Activated naive CD4-positive, alpha-beta T cell treated with anti-CD3 and anti-CD28 coated beads, Interleukin-2, amount 10 ng/mL, durations not matched to agents 7 days and 5 days (primary cell): ENCODE results near the gene BBLN.
A peak's percentile ranks its signal among the peaks of the same experiment; 100 is the strongest.
"Not testable (repeated sequence)": the region's sequence is repeated elsewhere in the genome, so short reads cannot be mapped to it uniquely, and the experiment has no call there.

ENCODE experiments used
- CTCF ChIA-PET: fragments of 350-600 bp; sonication (Branson Sonifier 250); formaldehyde crosslinking; loops from one replicate; lab custom pipeline; 2021; ENCODE audit warnings: antibody characterized with exemption; lab: Charles Lee
- DNase-seq: peaks from one replicate; pipeline ENCODE4 v3.0.0-alpha.2; 2020
- H3K27ac Mint-ChIP-seq: one replicate; pipeline ENCODE4 v1.8.0; 2021; ENCODE audit warnings: mild to moderate bottlenecking, moderate library complexity, mixed read lengths
- H3K27me3 Mint-ChIP-seq: one replicate; pipeline ENCODE4 v1.8.0; 2021; ENCODE audit warnings: mild to moderate bottlenecking, mixed read lengths
- H3K36me3 Mint-ChIP-seq: one replicate; pipeline ENCODE4 v1.8.0; 2021; ENCODE audit warnings: mixed read lengths
- H3K4me1 Mint-ChIP-seq: one replicate; pipeline ENCODE4 v1.8.0; 2021; ENCODE audit warnings: mixed read lengths
- H3K4me3 Mint-ChIP-seq: one replicate; pipeline ENCODE4 v1.8.0; 2021; ENCODE audit warnings: mild to moderate bottlenecking, moderate library complexity, mixed read lengths
- H3K9me3 Mint-ChIP-seq: one replicate; pipeline ENCODE4 v1.8.0; 2021; ENCODE audit warnings: mixed read lengths

The BBLN gene

GRCh38 chr9:128159784-128160602 lies at the start of gene BBLN:
TSS of gene BBLN (plus strand) at chr9:128160265. CDS start at chr9:128160408, 143 bp downstream.
- Mint-ChIP-seq H3K27ac (peak within 1 kb of the TSS; percentile 93), H3K4me3 (peak within 1 kb of the TSS; percentile 78), H3K4me1 (peaks cover 24% of the 10 kb centered on the region), H3K36me3 (peaks cover 19% of the 10 kb centered on the region), H3K27me3 (peaks cover 4% of the 10 kb centered on the region), H3K9me3 (no peaks in the 10 kb centered on the region)
- CTCF ChIA-PET = interaction anchor here (0.6 to 1.9 kb wide), 7 partner anchors 10 to 250 kb away, joined by 3 to 5 read pairs (median 4); partner anchors contain the start of gene CIZ1
- DNase-seq = peak; percentile 95

- not testable (repeated sequence) for H3K27ac Mint-ChIP-seq, H3K9me3 Mint-ChIP-seq, H3K27me3 Mint-ChIP-seq, DNase-seq, H3K4me3 Mint-ChIP-seq, H3K4me1 Mint-ChIP-seq
- H3K36me3 Mint-ChIP-seq = peaks cover 21% of the 10 kb centered on the region
- CTCF ChIA-PET = interaction anchor here (1.5 kb wide), 1 partner anchor 13 kb away, joined by 6 read pairs; no protein-coding TSS in a partner anchor
Observed at GRCh38 chr9:128111726-128112125, 48.3 kb upstream of the BBLN start.

- Mint-ChIP-seq H3K27me3 (no peaks in the 10 kb centered on the region), H3K36me3 (peaks cover 12% of the 10 kb centered on the region), H3K27ac (peak overlapping the region; percentile 3), H3K4me1 (peaks cover 8% of the 10 kb centered on the region), H3K9me3 (no peaks in the 10 kb centered on the region), H3K4me3 (no peak overlapping the region)
- no peak for DNase-seq
- CTCF ChIA-PET = interaction anchor here (1.4 to 1.6 kb wide), 2 partner anchors 11 to 16 kb away, joined by 5 read pairs; no protein-coding TSS in a partner anchor
Observed at GRCh38 chr9:128113526-128114325, 46.3 kb upstream of the BBLN start.

GRCh38 chr9:128114326-128115186 lies 45.5 kb upstream of the BBLN start:
- Mint-ChIP-seq H3K9me3 (no peaks in the 10 kb centered on the region), H3K27ac (no peak overlapping the region), H3K27me3 (no peaks in the 10 kb centered on the region), H3K4me3 (no peak overlapping the region), H3K4me1 (peaks cover 8% of the 10 kb centered on the region), H3K36me3 (peaks cover 10% of the 10 kb centered on the region)
- no peak for DNase-seq
- CTCF ChIA-PET = interaction anchor here (1.3 to 1.6 kb wide), 4 partner anchors 10 to 171 kb away, joined by 3 to 6 read pairs (median 5); no protein-coding TSS in a partner anchor

- CTCF ChIA-PET = interaction anchor here (0.9 to 1.6 kb wide), 11 partner anchors 11 to 173 kb away, joined by 3 to 6 read pairs (median 3); no protein-coding TSS in a partner anchor
- no peak for DNase-seq
- Mint-ChIP-seq H3K9me3 (no peaks in the 10 kb centered on the region), H3K27me3 (no peaks in the 10 kb centered on the region), H3K4me1 (peaks cover 8% of the 10 kb centered on the region), H3K36me3 (peaks cover 7% of the 10 kb centered on the region), H3K27ac (no peak overlapping the region), H3K4me3 (no peak overlapping the region)
Observed at GRCh38 chr9:128115187-128116103, 44.6 kb upstream of the BBLN start.

GRCh38 chr9:128116104-128117083 lies 43.7 kb upstream of the BBLN start:
- CTCF ChIA-PET = interaction anchor here (0.8 to 2.2 kb wide), 16 partner anchors 9 to 208 kb away, joined by 3 to 22 read pairs (median 4); no protein-coding TSS in a partner anchor
- H3K4me3 Mint-ChIP-seq = no peak overlapping the region
- DNase-seq = no peak

GRCh38 chr9:128117613-128118471 lies 42.2 kb upstream of the BBLN start:
- peaks cover 8% of the 10 kb centered on the region for H3K36me3 Mint-ChIP-seq
- peak; percentile 97 for DNase-seq
- H3K27me3 Mint-ChIP-seq = no peaks in the 10 kb centered on the region
- no peak overlapping the region for H3K4me3 Mint-ChIP-seq
- H3K9me3 Mint-ChIP-seq = no peaks in the 10 kb centered on the region
- no peak overlapping the region for H3K27ac Mint-ChIP-seq
- H3K4me1 Mint-ChIP-seq = peaks cover 8% of the 10 kb centered on the region
- CTCF ChIA-PET = interaction anchor here (0.5 to 2.2 kb wide), 42 partner anchors 8 to 433 kb away, joined by 3 to 26 read pairs (median 4); partner anchors contain the start of genes NAIF1 and PTGES2

More at GRCh38 chr9:128116104-128117083, 43.7 kb upstream of the BBLN start:
- Mint-ChIP-seq H3K9me3 (no peaks in the 10 kb centered on the region), H3K27ac (no peak overlapping the region), H3K4me1 (peaks cover 8% of the 10 kb centered on the region), H3K36me3 (peaks cover 7% of the 10 kb centered on the region), H3K27me3 (no peaks in the 10 kb centered on the region)

GRCh38 chr9:128118472-128118857 lies 41.6 kb upstream of the BBLN start:
- Mint-ChIP-seq H3K27ac (no peak overlapping the region), H3K4me3 (no peak overlapping the region)

GRCh38 chr9:128118971-128119665 lies 40.9 kb upstream of the BBLN start:
- Mint-ChIP-seq H3K4me3 (no peak overlapping the region), H3K27ac (no peak overlapping the region), H3K36me3 (peaks cover 6% of the 10 kb centered on the region), H3K27me3 (no peaks in the 10 kb centered on the region), H3K4me1 (peaks cover 8% of the 10 kb centered on the region), H3K9me3 (no peaks in the 10 kb centered on the region)
- DNase-seq = no peak
- CTCF ChIA-PET = interaction anchor here (0.7 to 1.0 kb wide), 2 partner anchors 42 to 85 kb away, joined by 3 read pairs; no protein-coding TSS in a partner anchor

More at GRCh38 chr9:128118472-128118857, 41.6 kb upstream of the BBLN start:
- Mint-ChIP-seq H3K4me1 (peaks cover 8% of the 10 kb centered on the region), H3K9me3 (no peaks in the 10 kb centered on the region), H3K36me3 (peaks cover 6% of the 10 kb centered on the region), H3K27me3 (no peaks in the 10 kb centered on the region)
- no peak for DNase-seq
- CTCF ChIA-PET = interaction anchor here (0.6 to 2.2 kb wide), 21 partner anchors 11 to 174 kb away, joined by 3 to 26 read pairs (median 7); no protein-coding TSS in a partner anchor

GRCh38 chr9:128120061-128120740 lies 39.9 kb upstream of the BBLN start:
- Mint-ChIP-seq H3K9me3 (no peaks in the 10 kb centered on the region), H3K4me3 (no peak overlapping the region), H3K4me1 (peaks cover 14% of the 10 kb centered on the region), H3K27me3 (no peaks in the 10 kb centered on the region), H3K36me3 (peaks cover 7% of the 10 kb centered on the region), H3K27ac (no peak overlapping the region)
- no peak for DNase-seq
- CTCF ChIA-PET = interaction anchor here (0.6 to 1.0 kb wide), 3 partner anchors 43 to 110 kb away, joined by 3 to 4 read pairs (median 3); no protein-coding TSS in a partner anchor
